Kidney (tissue), 22 donors: ENCODE data around the gene OR2AP1. TPM values are rescaled to one million over a fixed set of nuclear protein-coding genes. Genes with fewer than 3 reads are reported as not detected.
"Not testable (repeated sequence)": the region's sequence is repeated elsewhere in the genome, so short reads cannot be mapped to it uniquely, and the experiment has no call there.

ENCODE experiments used
- DNase-seq, 5 donors: peaks; one replicate each; pipeline ENCODE4 v3.0.0-alpha.2; 2013 to 2020
- FAIRE-seq: peaks from 2 replicates; lab custom pipeline; 2012; peaks lifted over from hg19 to GRCh38; lab: Jason Lieb, UNC
- H3K27ac ChIP-seq, 2 donors: one replicate each; pipeline ENCODE4 v1.7.0; 2013; ENCODE audit warnings: low read depth in 2 of 2, low read length in 2 of 2, inconsistent platforms in 1 of 2
- H3K27me3 ChIP-seq: one replicate; pipeline ENCODE4 v1.7.1; 2013; ENCODE audit warnings: low read length, inconsistent platforms; ENCODE audit not compliant: control insufficient read depth, insufficient read depth
- H3K36me3 ChIP-seq, 3 donors: one replicate each; pipeline versions ENCODE4 v1.7.0 to v1.7.1; 2013; ENCODE audit warnings: low read length in 3 of 3, control low read depth in 1 of 3, inconsistent platforms in 1 of 3; ENCODE audit not compliant: insufficient read depth in 3 of 3, control insufficient read depth in 2 of 3
- H3K4me1 ChIP-seq, 3 donors: one replicate each; pipeline versions ENCODE4 v1.7.0 to v1.7.1; 2013; ENCODE audit warnings: low read length in 3 of 3, inconsistent platforms in 1 of 3, low read depth in 1 of 3; ENCODE audit not compliant: control insufficient read depth in 2 of 3, insufficient read depth in 2 of 3
- H3K4me3 ChIP-seq, 3 donors: one replicate each; pipeline versions ENCODE4 v1.7.0 to v1.8.1; 2013; ENCODE audit warnings: low read length in 3 of 3, control low read depth in 1 of 3, inconsistent platforms in 1 of 3
- H3K9ac ChIP-seq, 3 donors: one replicate each; pipeline versions ENCODE4 v1.7.0 to v1.7.1; 2013; ENCODE audit warnings: low read length in 3 of 3, control low read depth in 1 of 3, inconsistent platforms in 1 of 3
- H3K9me3 ChIP-seq, 3 donors: one replicate each; pipeline versions ENCODE4 v1.7.0 to v1.7.1; 2013; ENCODE audit warnings: low read length in 3 of 3, control low read depth in 1 of 3, inconsistent platforms in 1 of 3; ENCODE audit not compliant: control insufficient read depth in 2 of 3, insufficient read depth in 1 of 3
- intact Hi-C: fragments of 100-400 bp; cut with DNase I; formaldehyde crosslinking; loops from one replicate; pipeline ENCODE4 v1.11.1; 2022
- long read RNA-seq, 10 donors: library from polyadenylated mRNA in 1 of 10; unstranded in 1 of 10; transcript quantifications; one replicate each; pipeline ENCODE4 v2.0.0 and lab custom pipeline, GENCODE V29; 2021 to 2026
- polyA plus RNA-seq: library from polyadenylated mRNA; stranded (reverse); fragments of 350-450 nt; fragmentation: Illumina TruSeq; extraction: RNeasy Lipid Tissue Mini Kit (QIAGEN cat#74804); gene quantifications from one replicate; pipeline ENCODE4 v1.2.3, GENCODE V29; 2014; ENCODE audit warnings: low read depth, low replicate concordance; ENCODE audit not compliant: insufficient read depth
- total RNA-seq: library from RNA; stranded (reverse); fragmentation: NEBNext Ultra II Directional; extraction: Animal tissue kit (Norgen Biotek cat#: 25700); gene quantifications from one replicate; pipeline ENCODE4 v1.2.1, GENCODE V29; 2021
- TF ChIP-seq, protein P1 (sequence below): IDR thresholded peaks from 3 replicates; pipeline ENCODE4 v1.5.1; 2012; ENCODE audit warnings: mild to moderate bottlenecking, moderate library complexity, borderline replicate concordance; ENCODE audit not compliant: insufficient read depth; ENCODE audit errors: extremely low read depth
- donor health status: control.
- donor health status: control.
- donor health status: control.
- donor health status: control.
- donor health status: control.
- donor health status: DM: yes; HTN: yes; CAD: no.
- donor health status: Normal renal cell carcinoma (clear cell type).

The OR2AP1 gene
- not detected for total RNA-seq
- not detected for polyA plus RNA-seq
- long read RNA-seq, donor 1 = 0 reads
- long read RNA-seq, donor 2 = 0 reads
- long read RNA-seq, donor 3 = 0 reads
- long read RNA-seq, donor 4 = 0 reads
- long read RNA-seq, donor 5 = 0 reads
- long read RNA-seq, donor 6 = 0 reads
- long read RNA-seq, donor 7 = 0 reads
- long read RNA-seq, donor 8, partial matches to known transcripts = 0 of 1 reads
- long read RNA-seq, donor 8, other reads (novel, unspliced or antisense) = 0 of 1 reads
- long read RNA-seq, donor 9 = 0 reads
- long read RNA-seq, donor 10 = 0 reads

DNA sequence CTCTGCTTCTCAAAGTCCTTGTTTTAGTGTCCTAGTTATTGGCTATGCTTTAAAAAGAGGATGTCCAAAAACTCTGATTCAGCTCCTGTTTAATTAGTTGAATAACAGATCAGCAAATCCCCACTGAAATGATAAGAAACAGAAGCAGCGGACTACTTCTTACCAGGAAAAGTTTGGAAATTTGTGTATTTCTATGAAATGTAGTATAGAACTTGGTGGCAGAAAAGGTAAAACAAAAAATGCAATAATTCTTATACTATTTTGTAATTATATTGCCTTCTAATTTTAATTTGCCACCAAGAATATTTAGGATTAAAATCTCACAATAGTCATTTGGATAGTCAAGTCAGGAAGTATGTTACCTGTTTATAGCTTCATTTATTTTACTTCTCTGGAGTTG, at the start of gene OR2AP1:
TSS of gene OR2AP1 (plus strand) at position 301 of the 400 bp plus-strand sequence. CDS start 1,947 bp downstream, outside the sequence.
- TF ChIP-seq, protein P1, sequence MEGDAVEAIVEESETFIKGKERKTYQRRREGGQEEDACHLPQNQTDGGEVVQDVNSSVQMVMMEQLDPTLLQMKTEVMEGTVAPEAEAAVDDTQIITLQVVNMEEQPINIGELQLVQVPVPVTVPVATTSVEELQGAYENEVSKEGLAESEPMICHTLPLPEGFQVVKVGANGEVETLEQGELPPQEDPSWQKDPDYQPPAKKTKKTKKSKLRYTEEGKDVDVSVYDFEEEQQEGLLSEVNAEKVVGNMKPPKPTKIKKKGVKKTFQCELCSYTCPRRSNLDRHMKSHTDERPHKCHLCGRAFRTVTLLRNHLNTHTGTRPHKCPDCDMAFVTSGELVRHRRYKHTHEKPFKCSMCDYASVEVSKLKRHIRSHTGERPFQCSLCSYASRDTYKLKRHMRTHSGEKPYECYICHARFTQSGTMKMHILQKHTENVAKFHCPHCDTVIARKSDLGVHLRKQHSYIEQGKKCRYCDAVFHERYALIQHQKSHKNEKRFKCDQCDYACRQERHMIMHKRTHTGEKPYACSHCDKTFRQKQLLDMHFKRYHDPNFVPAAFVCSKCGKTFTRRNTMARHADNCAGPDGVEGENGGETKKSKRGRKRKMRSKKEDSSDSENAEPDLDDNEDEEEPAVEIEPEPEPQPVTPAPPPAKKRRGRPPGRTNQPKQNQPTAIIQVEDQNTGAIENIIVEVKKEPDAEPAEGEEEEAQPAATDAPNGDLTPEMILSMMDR = no peak
- Histone ChIP-seq H3K27me3 (no peaks in the 10 kb centered on the region), H3K9me3 (peaks cover 0 to 6% (median 3%) of the 10 kb centered on the region in 3 donors), H3K4me1 (no peaks in the 10 kb centered on the region), H3K36me3 (no peaks in the 10 kb centered on the region), H3K9ac (no peak within 1 kb of the TSS), H3K4me3 (no peak within 1 kb of the TSS), H3K27ac (no peak within 1 kb of the TSS)
- FAIRE-seq (no peak), DNase-seq (no peak)
- intact Hi-C loops = no loop called here

DNA sequence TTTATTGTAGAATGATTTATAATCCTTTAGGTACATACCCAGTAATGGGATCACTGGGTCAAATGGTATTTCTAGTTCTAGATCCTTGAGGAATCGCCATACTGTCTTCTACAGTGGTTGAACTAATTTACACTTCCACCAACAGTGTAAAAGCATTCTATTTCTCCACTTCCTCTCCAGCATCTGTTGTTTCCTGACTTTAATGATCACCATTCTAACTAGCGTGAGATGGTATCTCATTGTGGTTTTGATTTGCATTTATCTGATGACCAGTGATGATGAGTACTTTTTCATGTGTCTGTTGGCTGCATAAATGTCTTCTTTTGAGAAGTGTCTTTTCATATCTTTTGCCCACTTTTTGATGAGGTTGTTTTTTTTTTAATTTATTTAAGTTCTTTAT, 24.0 kb upstream of the OR2AP1 start:
- H3K9ac ChIP-seq, intact Hi-C loops, H3K4me3 ChIP-seq, DNase-seq, H3K36me3 ChIP-seq, H3K27me3 ChIP-seq, FAIRE-seq, H3K4me1 ChIP-seq, H3K27ac ChIP-seq, H3K9me3 ChIP-seq: not testable (repeated sequence)

DNA sequence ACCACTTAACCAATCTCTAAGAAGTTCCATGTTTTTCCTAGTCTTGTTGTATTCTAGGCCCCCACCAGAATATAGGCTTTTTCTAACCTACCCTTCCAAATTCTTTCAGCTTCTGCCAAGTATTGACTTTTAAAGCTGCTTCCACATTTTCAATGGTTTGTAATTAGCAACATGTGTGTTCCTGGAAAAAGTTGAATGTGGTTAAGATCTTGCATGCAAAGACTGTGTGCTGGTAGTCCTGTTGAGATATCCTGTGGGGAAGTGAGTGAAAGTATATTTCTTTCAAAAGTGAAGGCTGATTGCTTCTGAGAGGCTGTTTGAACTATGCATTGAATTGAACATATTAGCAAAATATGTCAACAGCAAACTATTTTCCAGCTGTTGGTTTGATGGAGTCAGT, 23.5 kb upstream of the OR2AP1 start:
- intact Hi-C loops = no loop called here
- H3K9ac ChIP-seq = no peak overlapping the region
- no peak for FAIRE-seq

DNA sequence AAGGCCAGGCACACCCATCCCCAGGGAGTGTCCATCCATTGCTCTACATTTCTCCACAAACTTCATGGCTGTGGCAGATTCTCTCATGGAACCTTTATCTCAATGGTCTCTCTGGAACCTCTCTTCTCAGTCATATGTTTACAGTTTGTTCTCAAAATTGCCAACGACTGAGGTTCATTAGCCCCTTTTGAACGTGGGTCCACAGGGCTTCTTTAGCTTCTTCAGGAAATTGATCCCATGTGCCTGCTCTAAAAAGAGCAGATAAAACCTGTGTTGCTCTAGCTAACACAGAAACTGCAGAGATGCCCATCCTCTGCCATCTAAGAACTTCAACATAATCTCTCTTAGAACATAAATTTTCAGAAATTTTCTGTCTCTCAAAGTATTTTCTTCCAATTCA, 23.0 kb upstream of the OR2AP1 start, which contains the start of gene OR6C4:
TSS of gene OR6C4 (plus strand) at position 301 of the 400 bp plus-strand sequence. CDS start 1,625 bp downstream, outside the sequence.
- Histone ChIP-seq H3K9me3 (peaks cover 0 to 3% (median 0%) of the 10 kb centered on the region in 3 donors), H3K4me1 (no peaks in the 10 kb centered on the region), H3K4me3 (no peak within 1 kb of the TSS), H3K9ac (no peak within 1 kb of the TSS), H3K27ac (no peak within 1 kb of the TSS), H3K27me3 (no peaks in the 10 kb centered on the region), H3K36me3 (no peaks in the 10 kb centered on the region)
- intact Hi-C loops = no loop called here
- TF ChIP-seq, protein P1 = no peak
- DNase-seq = no peak
- FAIRE-seq = no peak

More for the DNA sequence above, 23.5 kb upstream of the OR2AP1 start:
- H3K27me3 ChIP-seq = no peaks in the 10 kb centered on the region
- H3K36me3 ChIP-seq = no peaks in the 10 kb centered on the region
- H3K27ac ChIP-seq = no peak overlapping the region
- DNase-seq = no peak
- peaks cover 0 to 3% (median 0%) of the 10 kb centered on the region in 3 donors for H3K9me3 ChIP-seq
- TF ChIP-seq, protein P1 = no peak
- no peak overlapping the region for H3K4me3 ChIP-seq
- H3K4me1 ChIP-seq = no peaks in the 10 kb centered on the region
